DMS79 (cell line): ENCODE results near the gene LORICRIN.

ENCODE experiments used
- DNase-seq: peaks from one replicate; lab custom pipeline; 2025; lab: John Stamatoyannopoulos, UW

The LORICRIN gene

DNA sequence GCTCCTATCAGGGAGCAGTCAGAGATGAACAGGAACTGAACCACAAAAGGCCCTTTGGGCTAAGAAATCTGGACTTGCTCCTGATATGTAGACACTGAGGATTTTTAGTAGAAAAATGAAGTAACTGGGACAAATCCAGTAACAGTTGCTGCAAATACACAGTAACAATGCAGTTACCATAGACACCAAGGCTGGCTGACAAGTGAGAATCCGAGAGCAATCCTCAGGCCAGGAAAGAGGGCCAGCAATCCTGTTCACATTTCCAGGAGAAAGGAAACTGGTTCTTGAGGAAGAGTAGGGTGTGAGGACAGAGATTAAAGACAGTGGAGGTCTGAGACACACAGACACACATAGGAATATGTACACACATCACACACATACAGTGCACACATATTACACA lies 9.3 kb upstream of the LORICRIN start:
- DNase-seq: no peak

DNA sequence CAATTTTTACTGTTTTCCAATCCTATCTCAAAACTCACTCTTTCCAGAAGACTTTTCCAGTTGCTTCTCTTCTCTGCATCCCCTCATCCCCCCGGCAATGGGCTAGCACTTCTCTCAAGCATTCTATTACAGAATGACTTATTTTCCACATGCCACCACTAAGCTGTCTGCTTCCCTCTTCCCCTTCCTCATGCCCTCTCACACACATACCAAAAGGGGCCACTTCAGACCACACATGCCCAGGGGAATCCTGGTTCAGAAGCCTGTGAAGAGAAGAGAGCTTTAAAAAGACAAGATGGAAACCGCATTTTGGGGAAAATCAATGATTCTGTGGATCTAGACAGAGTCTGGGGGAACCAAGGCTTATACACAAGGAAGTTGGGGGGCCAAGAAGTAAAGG lies 8.4 kb upstream of the LORICRIN start:
- no peak for DNase-seq

DNA sequence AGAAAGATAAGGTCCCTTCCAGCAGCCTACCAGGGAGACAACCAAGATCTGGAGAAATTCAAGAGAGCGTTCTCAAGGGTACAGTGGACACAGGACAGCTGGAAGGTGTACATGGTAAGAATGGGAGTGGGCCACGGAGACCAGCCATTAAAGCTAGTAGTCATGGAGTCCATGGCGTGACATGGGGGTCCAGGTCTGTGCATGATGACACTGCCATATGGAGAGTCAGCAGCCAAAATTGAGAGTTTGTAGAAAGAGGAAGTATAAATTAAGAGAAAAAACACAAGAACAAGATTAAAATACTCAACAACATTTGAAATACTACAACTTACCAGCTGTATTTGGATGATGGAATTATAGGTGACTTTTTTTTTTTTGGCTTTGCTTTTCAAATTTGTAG lies 7.9 kb upstream of the LORICRIN start:
- DNase-seq: no peak

DNA sequence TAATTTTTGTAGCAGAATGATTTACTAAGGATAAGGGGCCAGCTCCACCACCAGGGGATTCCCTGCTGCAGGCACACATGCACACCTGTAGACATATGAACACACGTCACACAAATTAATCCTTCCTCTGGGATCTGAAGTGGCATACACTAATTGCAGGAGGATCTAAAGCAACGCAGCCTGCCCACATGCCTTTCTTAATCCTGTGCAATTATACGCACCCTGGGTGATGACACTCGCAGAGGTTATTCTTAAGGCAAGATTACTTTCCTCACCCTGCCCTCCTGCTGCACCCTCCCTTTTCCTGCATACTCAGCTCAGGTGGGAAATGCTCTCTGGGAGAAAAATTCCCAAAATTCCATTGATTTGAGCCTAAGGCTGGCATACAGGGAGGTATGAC lies 7.5 kb upstream of the LORICRIN start:
- DNase-seq: no peak

DNA sequence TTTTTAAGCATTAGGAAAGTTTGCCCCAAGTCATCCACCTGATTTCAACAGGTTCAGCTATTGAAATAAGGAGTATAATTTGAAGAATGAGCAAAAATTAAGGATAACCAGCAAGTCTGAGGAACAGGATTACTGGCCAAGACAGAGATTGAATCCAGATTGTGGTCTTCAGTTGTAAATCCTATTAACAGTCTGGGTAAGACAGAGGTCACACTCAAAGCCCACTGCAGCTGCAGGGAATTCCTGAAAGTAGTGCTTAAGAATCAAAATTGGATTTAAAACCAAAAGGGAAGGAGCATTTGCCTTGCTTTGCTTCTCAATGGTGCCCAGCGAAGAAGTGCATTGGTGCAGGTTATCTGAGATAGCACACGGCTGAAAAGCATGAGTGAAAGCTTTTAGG lies 6.4 kb upstream of the LORICRIN start:
- no peak for DNase-seq

DNA sequence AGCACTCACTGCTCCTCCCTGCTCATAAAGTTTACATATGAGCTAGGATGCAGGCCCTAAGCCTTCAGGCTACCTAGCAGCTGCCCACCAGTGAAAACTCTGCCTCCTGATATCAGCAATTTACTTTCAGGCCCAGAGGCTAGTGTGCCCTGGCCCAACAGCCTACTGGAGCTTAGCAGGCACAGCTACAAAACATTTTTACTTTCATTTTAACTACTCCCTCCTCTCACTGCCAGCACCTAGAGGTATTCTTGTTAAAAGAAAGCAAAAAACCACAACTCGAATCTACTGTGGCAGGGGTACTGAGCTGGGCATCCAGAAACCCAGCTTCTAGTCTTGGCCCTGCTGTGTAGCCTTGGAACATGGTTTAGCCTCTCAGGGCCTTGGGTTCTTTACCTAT lies 5.8 kb upstream of the LORICRIN start:
- DNase-seq: no peak

DNA sequence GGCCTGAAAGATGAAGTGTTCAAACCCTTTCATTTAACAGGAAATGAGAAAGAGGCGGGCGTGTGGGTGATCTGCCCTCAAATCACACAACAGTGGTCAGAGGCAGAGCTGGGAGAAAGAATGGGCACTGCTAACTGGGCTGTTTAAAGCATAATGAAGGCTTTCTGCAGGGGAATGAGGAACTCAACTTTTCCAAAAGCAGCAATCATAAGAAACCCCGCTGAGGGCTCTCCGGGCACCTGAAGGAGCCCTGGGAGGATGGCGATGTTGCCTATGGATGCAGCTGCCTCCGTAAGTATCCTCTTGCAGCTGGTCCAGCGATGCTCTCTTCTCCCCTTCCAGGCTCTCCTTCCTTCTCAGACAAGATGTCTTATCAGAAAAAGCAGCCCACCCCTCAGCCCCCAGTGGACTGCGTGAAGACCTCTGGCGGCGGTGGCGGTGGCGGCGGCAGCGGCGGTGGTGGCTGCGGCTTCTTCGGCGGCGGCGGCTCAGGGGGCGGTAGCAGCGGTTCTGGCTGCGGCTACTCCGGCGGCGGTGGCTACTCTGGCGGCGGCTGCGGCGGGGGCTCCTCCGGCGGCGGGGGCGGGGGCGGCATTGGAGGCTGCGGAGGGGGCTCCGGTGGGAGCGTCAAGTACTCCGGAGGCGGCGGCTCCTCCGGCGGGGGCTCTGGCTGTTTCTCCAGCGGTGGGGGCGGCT lies 1.2 kb downstream of the LORICRIN start:
- DNase-seq: no peak

DNA sequence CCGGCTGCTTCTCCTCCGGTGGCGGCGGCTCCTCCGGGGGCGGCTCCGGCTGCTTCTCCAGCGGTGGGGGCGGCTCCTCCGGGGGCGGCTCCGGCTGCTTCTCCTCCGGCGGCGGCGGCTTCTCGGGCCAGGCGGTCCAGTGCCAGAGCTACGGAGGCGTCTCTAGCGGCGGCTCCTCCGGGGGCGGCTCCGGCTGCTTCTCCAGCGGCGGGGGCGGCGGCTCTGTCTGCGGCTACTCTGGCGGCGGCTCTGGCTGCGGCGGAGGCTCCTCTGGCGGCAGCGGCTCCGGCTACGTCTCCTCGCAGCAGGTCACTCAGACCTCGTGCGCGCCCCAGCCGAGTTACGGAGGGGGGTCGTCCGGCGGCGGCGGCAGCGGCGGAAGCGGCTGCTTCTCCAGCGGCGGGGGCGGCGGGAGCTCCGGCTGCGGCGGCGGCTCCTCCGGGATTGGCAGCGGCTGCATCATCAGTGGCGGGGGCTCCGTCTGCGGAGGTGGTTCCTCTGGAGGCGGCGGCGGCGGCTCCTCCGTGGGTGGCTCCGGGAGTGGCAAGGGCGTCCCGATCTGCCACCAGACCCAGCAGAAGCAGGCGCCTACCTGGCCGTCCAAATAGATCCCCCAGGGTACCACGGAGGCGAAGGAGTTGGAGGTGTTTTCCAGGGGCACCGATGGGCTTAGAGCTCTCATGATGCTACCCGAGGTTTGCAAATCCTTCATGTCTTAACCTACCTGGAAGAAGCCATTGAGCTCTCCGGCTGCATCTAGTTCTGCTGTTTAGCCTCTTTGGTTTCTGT lies 2.0 kb downstream of the LORICRIN start:
- DNase-seq: no peak

DNA sequence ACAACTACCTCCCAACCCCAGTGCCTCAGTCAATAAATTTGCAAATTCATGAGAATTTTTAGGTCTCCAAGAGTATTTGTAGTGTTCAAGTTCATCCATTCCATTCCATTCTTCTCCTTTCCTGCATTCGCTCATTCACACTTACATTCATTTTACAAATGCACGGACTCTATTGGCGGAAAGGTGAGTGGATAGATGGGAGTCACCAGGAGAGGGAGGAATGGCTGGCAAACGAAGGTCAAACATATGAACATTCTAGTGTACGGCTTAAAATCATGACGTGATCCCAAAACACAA lies 2.5 kb downstream of the LORICRIN start:
- DNase-seq: no peak

DNA sequence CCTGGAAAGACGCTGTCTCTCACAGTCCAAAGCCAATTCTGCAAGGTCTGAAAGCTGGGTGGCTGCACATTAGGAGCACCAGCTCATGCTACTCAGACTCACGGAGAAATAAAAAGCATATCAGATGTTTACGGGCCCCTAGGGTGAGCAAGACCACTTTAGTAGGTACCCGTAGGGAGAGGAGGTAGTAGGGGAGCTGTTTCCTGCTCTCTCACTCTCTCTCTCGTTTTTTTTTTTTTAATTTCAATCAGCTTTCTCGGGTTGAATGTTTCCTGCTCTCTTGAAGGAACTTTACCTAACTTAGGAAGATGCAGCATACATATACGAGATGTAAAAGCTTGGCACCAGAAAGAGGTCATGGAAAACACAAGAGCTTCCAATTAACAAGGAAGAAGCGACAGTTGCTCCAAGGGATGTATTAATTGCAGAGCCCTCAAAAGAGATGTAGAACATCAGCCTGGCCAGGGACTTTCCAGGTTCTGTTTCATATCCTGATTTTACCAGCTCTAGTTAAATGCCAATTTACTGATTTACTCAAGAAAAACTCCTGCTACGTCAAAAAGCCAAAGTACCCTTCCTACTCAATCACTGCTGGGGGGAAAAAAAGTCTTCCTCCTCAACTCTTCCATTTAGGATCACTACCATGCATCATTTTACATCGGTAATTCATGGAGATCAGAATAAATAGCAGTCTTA lies 3.1 kb downstream of the LORICRIN start:
- no peak for DNase-seq

DNA sequence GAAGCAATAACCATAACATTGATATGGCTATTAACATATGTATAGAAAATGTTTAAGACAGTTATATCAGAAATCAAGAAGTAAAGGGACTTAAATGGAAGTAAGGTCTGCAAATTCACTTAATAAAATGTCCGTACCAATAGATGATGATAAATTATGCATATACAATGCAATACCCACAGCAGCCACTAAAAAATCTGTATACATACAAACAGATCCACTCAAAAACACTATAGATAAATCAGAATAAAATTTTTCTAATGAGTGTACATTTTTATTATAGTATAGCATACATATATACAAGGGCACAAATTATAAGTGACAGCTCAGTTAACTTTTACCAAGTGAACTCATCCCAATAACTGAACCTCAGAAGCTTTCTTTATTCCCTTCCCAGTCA lies 6.0 kb downstream of the LORICRIN start:
- DNase-seq: no peak

DNA sequence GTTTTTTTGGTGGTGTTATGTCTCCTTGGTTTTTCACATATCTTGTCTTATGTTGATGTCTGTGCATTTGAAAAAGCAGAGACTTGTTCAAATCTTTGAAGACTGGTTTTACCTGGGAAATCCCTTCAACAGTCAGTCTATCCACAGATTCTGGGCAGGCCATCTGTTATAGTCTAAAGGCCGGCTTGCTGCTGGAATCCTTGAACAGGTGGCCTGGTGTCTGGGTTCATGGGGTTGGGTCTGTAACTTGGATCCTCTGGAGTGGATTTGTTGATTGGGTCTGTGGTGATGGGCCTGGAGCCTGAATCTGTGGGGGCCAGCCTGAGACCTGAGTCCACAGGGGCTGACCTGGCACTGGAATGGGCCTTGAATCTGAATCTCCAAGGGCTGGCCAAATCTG lies 12.2 kb downstream of the LORICRIN start:
- no peak for DNase-seq

DNA sequence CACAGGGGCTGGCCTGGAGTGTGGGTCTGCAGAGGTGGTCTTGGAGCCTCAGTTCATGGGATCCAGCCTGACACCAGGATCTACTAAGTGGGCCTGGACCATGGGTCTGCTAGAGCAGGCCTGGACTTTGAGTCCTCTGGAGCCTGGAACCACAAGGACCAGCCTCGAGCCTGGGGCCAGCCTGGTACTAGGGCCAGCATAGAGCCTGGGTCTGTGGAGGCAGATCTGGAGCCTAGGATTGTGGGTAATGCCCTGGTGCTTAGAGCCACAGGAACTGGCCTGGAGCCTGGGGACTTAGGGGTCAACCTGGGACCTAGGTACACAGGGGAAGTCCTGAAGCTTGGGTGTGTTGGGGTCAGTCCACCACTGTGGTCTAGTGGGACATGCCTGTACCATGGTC lies 12.7 kb downstream of the LORICRIN start:
- no peak for DNase-seq

DNA sequence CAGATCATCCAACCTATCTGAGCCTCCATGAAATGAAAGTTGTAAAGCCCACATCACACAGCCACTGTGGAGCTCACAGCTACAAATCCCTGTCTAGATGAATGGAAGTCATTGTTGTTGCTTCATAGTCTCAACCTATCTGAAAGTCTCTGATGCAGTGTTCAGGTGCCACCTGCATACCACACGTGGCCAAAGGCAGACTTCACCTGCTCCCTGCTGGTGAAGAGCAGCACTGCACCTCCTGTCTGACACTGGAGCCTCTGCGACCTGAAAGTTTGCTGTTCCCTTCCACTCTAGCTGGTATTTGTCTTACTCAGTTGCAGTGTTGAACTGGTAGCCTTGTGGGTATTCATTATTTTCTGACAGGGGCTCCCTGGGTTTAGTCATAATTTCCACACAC lies 18.4 kb downstream of the LORICRIN start:
- no peak for DNase-seq

DNA sequence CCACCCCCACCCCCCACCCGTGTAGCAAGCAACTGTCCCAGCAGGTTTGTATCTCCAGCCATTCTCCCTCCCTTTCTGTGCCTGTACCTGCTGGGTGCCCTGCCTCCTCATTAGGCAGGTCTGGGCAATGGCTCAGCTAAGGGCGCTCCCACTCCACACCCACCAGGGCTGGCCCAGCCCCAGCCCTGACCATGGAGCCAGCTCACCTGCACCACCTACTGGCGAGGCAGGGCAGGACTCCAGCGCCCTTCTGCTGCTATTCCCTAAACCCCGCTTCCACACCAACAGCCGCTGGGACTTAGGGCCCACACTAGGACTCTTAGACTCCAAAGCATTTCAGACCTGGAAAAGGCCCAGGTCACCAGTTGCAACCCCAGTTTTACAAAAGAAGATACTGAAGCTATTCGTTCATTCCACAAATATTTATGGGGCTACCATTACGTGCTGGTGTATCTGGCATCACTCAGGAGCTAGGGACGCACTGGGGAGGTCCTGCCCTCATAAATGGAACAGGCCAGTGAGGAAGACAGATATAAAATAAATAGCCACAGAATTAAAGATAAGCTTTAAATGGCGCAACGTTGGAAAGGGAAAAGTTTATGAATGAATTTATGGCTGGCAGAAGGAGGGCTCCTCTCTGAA lies 29.3 kb downstream of the LORICRIN start:
- no peak for DNase-seq

DNA sequence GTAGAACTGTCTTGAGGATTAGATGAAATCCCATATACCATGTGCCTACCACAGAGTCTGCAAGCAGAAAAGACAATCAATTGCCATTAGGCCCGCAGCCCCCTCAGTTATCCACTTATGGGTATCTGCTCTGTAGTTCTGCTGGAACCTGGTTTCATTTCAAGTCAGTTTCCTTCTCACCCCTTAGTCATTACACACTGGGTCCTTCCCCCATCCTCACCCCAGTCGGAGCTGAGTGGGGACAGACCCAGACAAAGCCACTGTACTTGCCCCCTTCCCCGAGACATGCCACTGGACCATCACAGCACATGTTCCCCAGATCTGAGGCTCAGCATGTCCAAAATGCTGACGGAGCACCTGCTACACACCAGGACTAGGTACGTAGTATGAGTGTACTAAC lies 32.0 kb downstream of the LORICRIN start:
- DNase-seq: no peak

DNA sequence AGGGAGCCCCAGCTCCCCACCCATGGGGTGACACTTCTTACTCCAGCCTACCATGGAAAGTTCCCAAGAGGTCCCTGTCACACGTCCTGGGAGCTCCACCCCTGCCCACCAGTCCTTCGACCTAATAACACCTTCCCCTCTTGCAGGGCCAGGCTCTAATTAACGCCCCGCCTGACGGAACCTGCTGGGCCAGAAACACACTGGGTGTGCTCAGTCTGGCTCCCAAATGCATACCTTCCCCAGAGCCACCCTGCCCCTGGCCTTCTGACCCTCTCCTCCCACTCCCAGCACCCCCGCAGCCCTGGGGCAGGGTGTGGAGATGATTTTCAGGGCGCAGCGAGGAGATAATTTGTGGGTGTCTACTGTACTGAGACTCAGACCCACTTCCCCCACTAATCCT lies 32.7 kb downstream of the LORICRIN start:
- no peak for DNase-seq

DNA sequence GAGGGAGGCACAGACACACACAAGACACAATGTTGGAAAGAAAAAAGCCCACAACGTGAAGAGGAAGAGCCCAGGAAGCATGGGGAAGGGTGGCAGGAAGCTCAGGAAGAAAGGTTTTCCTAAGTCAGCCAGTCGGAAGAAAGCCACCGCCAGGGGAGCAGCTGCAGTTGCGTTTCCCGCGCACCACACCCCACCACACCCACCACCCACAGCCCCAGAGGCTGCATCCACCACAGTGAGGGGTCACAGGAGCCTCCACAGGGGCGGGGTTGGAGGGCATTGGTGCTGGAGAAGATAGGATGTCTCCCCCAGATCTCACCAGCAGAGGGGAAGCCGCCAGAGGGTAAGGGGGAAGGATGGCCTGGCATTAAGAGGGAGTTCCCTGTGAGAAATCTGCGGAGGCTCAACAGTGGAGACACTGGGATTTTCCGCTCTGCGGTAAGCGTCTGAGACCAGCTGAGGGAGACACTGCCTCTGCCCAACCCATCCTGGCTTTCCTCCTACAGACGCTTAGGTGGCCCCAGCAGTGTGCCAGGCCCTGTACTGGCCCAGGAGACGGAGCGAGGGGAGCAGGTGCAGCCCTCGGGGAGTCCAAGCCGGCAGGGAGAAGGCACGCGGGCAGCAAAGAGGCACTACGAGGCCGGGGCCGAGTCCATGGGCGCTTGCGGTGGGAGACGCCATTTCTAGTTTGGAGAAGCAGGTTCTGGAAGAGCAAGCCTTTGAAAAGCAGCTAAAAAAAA lies 33.4 kb downstream of the LORICRIN start:
- no peak for DNase-seq

DNA sequence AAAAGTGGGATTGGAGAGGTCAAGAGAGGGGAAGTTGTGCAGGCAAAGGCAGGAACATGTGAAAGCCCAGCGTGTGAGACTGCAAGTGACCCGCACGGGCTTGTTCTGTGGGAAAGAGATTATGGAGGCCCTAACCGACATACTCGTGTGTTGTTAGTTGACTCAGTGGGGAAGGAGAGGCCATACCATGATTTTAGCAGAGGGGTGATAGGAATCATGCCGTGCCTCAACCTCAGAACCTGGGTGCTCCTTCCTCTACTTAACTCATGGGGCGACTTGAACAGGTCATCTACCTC lies 33.9 kb downstream of the LORICRIN start:
- no peak for DNase-seq

DNA sequence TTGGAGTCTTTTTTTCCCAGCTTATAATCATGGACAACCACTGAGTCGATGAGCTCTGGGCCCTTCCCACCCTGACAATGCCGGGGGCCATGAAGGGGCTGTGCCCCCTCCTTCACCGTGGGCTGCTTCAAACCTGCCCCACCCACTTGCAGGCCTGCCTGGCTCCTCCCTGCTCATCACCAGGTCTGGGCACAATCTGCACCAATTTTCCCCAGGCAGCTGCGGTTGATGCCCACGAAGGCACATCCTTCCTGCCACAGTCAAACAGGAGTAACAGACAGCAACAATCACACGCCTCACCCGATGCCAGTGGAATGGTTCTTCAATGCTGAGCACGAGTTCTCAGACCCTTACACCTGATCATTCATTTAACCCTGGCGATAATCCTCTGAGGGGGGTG lies 34.4 kb downstream of the LORICRIN start:
- DNase-seq: no peak

DNA sequence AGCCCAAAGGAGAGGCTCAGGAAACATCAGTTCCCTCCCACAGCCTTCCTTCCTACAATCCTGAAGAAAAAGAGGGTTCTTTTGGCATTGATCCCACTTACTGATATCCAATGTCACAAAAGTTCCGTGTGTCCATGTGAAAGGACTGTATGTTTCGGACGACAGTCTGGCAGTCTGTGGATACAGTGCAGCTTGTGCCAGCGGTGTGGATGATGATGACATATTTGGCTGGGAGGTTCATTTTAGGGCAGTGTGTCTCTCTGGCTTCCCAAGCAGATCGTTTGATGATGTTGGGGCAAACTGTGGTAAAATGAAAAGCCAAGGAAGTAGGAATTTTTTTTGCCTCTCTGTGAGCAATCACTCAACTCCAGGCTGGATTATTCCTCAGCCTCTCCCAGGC lies 42.8 kb downstream of the LORICRIN start:
- no peak for DNase-seq

DNA sequence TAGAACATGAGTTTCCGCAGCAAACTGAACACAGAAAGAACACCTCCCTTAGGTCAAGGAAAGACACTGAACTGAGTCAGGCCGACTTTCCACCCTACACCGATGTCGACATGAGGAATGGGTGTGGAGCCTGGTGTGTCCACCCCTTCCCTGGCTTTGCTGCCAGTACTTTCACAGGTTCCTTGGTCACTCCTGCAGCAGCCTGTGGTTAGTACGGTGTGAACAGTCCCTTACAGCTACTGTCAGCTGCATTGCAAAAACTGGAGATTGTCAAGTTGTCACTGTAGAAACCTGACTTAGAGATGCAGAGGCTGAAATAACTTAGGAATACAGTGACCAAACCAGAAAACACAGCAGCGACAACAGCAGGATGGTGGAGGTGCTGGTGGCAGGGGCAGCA lies 46.2 kb downstream of the LORICRIN start:
- DNase-seq: no peak
